PC-3 (cell line): ENCODE results near the gene KDM4B. TPM values are rescaled to one million over a fixed set of nuclear protein-coding genes. Genes with fewer than 3 reads are reported as not detected.

Experiments used
- ATAC-seq: fragments of 200-7000 bp; cut with Tn5 transposase; 2 replicates; pipeline ENCODE4 v1.9.1; 2020; ENCODE audit warnings: mild to moderate bottlenecking, moderate library complexity
- BruUV-seq: library from RNA; stranded (reverse); fragments of 400-500 nt; replicated peaks from 2 replicates; lab custom pipeline; 2021; lab: Mats Ljungman, UMichigan
- CTCF ChIA-PET: fragments of 300-600 bp; sonication (Branson Sonifier 250); formaldehyde crosslinking; loops from one replicate; lab custom pipeline; 2022; ENCODE audit warnings: antibody characterized with exemption; lab: Charles Lee
- POLR2A ChIA-PET: fragments of 300-600 bp; sonication (Branson Sonifier 250); formaldehyde crosslinking; loops from one replicate; lab custom pipeline; 2022; ENCODE audit warnings: antibody characterized with exemption; ENCODE audit not compliant: unreplicated experiment; lab: Charles Lee
- DNase-seq: peaks from one replicate; pipeline ENCODE4 v3.0.0-alpha.2; 2015
- H2AFZ ChIP-seq: fragments of 300-600 bp; sonication (generic); 2 replicates; pipeline ENCODE4 v1.6.0; 2016; ENCODE audit warnings: antibody characterized with exemption, low read length
- H3F3A ChIP-seq: fragments of 300-600 bp; sonication (generic); one replicate; pipeline ENCODE4 v1.6.0; 2017; ENCODE audit warnings: antibody characterized with exemption, low read length, control low read depth, mild to moderate bottlenecking; ENCODE audit not compliant: unreplicated experiment
- H3K27ac ChIP-seq: fragments of 300-600 bp; sonication (generic); 2 replicates; pipeline ENCODE4 v1.5.1; 2016; ENCODE audit warnings: mild to moderate bottlenecking, low read length
- H3K27me3 ChIP-seq: fragments of 300-600 bp; sonication (generic); 2 replicates; pipeline ENCODE4 v1.6.1; 2016; ENCODE audit warnings: low read length, mixed read lengths
- H3K36me3 ChIP-seq: fragments of 300-600 bp; sonication (generic); 2 replicates; pipeline ENCODE4 v1.6.1; 2016; ENCODE audit warnings: low read depth, mixed run types, low read length, mixed read lengths
- H3K4me1 ChIP-seq: fragments of 300-600 bp; sonication (generic); 2 replicates; pipeline ENCODE4 v1.5.1; 2016; ENCODE audit warnings: low read length; ENCODE audit not compliant: insufficient read depth
- H3K4me2 ChIP-seq: fragments of 300-600 bp; sonication (generic); 2 replicates; pipeline ENCODE4 v1.6.0; 2016; ENCODE audit warnings: low read length
- H3K4me3 ChIP-seq: fragments of 300-600 bp; sonication (generic); 2 replicates; pipeline ENCODE4 v1.5.1; 2016; ENCODE audit warnings: mild to moderate bottlenecking, low read length, mixed read lengths
- H3K79me2 ChIP-seq: fragments of 300-600 bp; sonication (generic); 2 replicates; pipeline ENCODE4 v1.6.1; 2017; ENCODE audit warnings: low read length, mixed read lengths
- H3K9ac ChIP-seq: fragments of 300-600 bp; sonication (generic); 2 replicates; pipeline ENCODE4 v1.6.0; 2016; ENCODE audit warnings: mild to moderate bottlenecking, low read length
- H3K9me2 ChIP-seq: fragments of 300-600 bp; sonication (generic); replicated peaks from 2 replicates; pipeline ENCODE4 v1.6.1; 2016; ENCODE audit warnings: mixed run types, low read length, mixed read lengths
- H3K9me3 ChIP-seq: fragments of 300-600 bp; sonication (generic); 2 replicates; pipeline ENCODE4 v1.6.1; 2016; ENCODE audit warnings: low read length, mixed read lengths
- H4K20me1 ChIP-seq: fragments of 300-600 bp; sonication (generic); 2 replicates; pipeline ENCODE4 v1.6.1; 2016; ENCODE audit warnings: low read length, mixed read lengths
- CTCF ChIP-seq: fragments of 300-600 bp; sonication (generic); conservative IDR thresholded peaks from 2 replicates; pipeline ENCODE4 v1.5.1; 2017; ENCODE audit warnings: antibody characterized with exemption, low read depth, mild to moderate bottlenecking, low read length
- EZH2 ChIP-seq: fragments of 300-600 bp; sonication (generic); IDR thresholded peaks from one replicate; pipeline ENCODE4 v1.6.1; 2017; ENCODE audit warnings: antibody characterized with exemption, mild to moderate bottlenecking, low read length; ENCODE audit not compliant: unreplicated experiment
- EZH2phosphoT487 ChIP-seq: fragments of 300-600 bp; sonication (generic); IDR thresholded peaks from 2 replicates; pipeline ENCODE4 v1.6.1; 2018; ENCODE audit warnings: mild to moderate bottlenecking, antibody characterized with exemption, low read length, borderline replicate concordance
- intact Hi-C: fragments of 100-400 bp; cut with micrococcal nuclease; formaldehyde crosslinking; loops from 2 replicates; pipeline ENCODE4 v1.9.0; 2023
- total RNA-seq: library from RNA; depleted of rRNA; stranded (reverse); fragments of >200 nt; gene quantifications from 2 replicates; pipeline ENCODE4 v1.2.3, GENCODE V29; 2014

The KDM4B gene
- total RNA-seq, 1 experiment from 2014 or later: 19.8 TPM

GRCh38 chr19:5133986-5134595, 165.2 kb downstream of the KDM4B start:
- H3K9me2 ChIP-seq: no peaks in the 10 kb centered on the region
- DNase-seq: no peak
- no TSS peak for BruUV-seq
- no peak for TF ChIP-seq EZH2phosphoT487
- H2AFZ ChIP-seq: no peak overlapping the region
- no peaks in the 10 kb centered on the region for H3K79me2 ChIP-seq
- no peaks in the 10 kb centered on the region for H4K20me1 ChIP-seq
- no peaks in the 10 kb centered on the region for H3K9me3 ChIP-seq
- H3K36me3 ChIP-seq: peaks cover 15% of the 10 kb centered on the region; the same call in 1 of the 2 replicates
- H3F3A ChIP-seq: no peaks in the 10 kb centered on the region
- ChIA-PET POLR2A (no interaction called here), CTCF (no interaction called here)
- H3K9ac ChIP-seq: no peak overlapping the region
- H3K4me1 ChIP-seq: peaks cover 7% of the 10 kb centered on the region
- no peak overlapping the region for H3K27ac ChIP-seq
- H3K27me3 ChIP-seq: no peaks in the 10 kb centered on the region
- intact Hi-C loops: no loop called here
- no peak overlapping the region for H3K4me2 ChIP-seq
- no peak overlapping the region for H3K4me3 ChIP-seq
- no peak for ATAC-seq

GRCh38 chr19:5134691-5135090, 165.8 kb downstream of the KDM4B start:
- H3K79me2 ChIP-seq: no peaks in the 10 kb centered on the region
- no peaks in the 10 kb centered on the region for H3K9me3 ChIP-seq
- ATAC-seq (no peak), DNase-seq (no peak)
- H3K27ac ChIP-seq: no peak overlapping the region
- peaks cover 7% of the 10 kb centered on the region for H3K4me1 ChIP-seq
- TF ChIP-seq EZH2 (no peak), CTCF (no peak), EZH2phosphoT487 (no peak)
- H3K9me2 ChIP-seq: no peaks in the 10 kb centered on the region
- no peak overlapping the region for H3K4me2 ChIP-seq
- no peak overlapping the region for H3K9ac ChIP-seq
- intact Hi-C loops: no loop called here
- H3F3A ChIP-seq: no peaks in the 10 kb centered on the region
- POLR2A ChIA-PET: no interaction called here
- no peak overlapping the region for H2AFZ ChIP-seq
- CTCF ChIA-PET: no interaction called here
- H3K27me3 ChIP-seq: no peaks in the 10 kb centered on the region
- H4K20me1 ChIP-seq: no peaks in the 10 kb centered on the region
- no TSS peak for BruUV-seq
- peaks cover 15% of the 10 kb centered on the region; the same call in 1 of the 2 replicates for H3K36me3 ChIP-seq
- no peak overlapping the region for H3K4me3 ChIP-seq

- Histone ChIP-seq H3K4me2 (no peak overlapping the region), H3K27me3 (no peaks in the 10 kb centered on the region), H3K4me3 (no peak overlapping the region), H3F3A (no peaks in the 10 kb centered on the region), H3K27ac (no peak overlapping the region), H3K36me3 (peaks cover 15% of the 10 kb centered on the region; the same call in 1 of the 2 replicates), H3K9ac (no peak overlapping the region), H3K79me2 (no peaks in the 10 kb centered on the region), H2AFZ (no peak overlapping the region), H3K9me2 (no peaks in the 10 kb centered on the region), H3K4me1 (peaks cover 7% of the 10 kb centered on the region), H4K20me1 (no peaks in the 10 kb centered on the region), H3K9me3 (no peaks in the 10 kb centered on the region)
- DNase-seq (no peak), ATAC-seq (no peak)
- no TSS peak for BruUV-seq
- no peak for TF ChIP-seq EZH2
- no peak for TF ChIP-seq CTCF
- no peak for TF ChIP-seq EZH2phosphoT487
- ChIA-PET POLR2A (no interaction called here), CTCF (no interaction called here)
- intact Hi-C loops: no loop called here
Measured at GRCh38 chr19:5136073-5136855, 167.4 kb downstream of the KDM4B start.
